ENCODE results near the gene HPDL.
"Not testable (repeated sequence)": the region's sequence is repeated elsewhere in the genome, so short reads cannot be mapped to it uniquely, and the experiment has no call there.

Gene HPDL

DNA sequence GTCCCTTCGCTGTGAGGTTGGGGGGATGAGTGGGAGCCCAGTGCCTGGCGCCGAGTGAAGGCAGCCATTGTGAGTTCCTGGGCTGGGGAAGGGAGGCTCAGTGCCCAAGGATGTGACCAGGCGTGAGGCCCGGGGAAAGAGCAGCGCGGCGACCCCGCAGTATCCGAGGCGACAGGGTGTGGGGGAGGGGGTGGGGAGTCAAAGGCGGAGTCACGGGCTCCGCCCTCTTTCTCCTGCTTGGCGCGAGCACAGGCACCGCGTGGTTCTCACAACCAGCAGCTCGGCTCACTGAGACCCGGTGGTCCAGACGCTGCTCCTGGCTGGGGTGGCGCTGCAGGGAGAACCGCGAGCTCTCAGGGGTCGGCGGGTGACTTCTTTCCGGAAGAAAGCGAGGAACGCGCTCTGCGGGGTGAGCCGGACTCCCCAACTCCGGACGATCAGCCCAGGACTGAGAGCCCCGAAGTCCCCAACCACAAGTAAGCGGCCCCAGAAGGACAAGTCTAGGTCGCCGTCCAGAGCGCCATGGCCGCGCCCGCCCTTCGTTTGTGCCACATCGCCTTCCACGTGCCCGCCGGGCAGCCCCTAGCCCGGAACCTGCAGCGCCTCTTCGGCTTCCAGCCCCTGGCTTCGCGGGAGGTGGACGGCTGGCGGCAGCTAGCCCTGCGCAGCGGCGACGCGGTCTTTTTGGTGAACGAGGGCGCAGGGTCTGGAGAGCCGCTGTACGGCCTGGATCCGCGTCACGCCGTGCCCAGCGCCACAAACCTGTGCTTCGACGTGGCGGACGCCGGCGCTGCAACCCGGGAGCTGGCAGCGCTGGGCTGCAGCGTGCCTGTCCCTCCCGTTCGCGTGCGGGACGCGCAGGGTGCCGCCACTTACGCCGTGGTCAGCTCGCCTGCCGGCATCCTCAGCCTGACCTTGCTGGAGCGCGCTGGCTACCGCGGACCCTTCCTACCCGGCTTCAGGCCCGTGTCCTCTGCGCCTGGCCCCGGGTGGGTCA is at the start of gene HPDL:
Gene HPDL (plus strand): TSS at position 269 of the 997 bp plus-strand sequence. CDS start 254 bp downstream, at position 523.
- no peak for DNase-seq

DNA sequence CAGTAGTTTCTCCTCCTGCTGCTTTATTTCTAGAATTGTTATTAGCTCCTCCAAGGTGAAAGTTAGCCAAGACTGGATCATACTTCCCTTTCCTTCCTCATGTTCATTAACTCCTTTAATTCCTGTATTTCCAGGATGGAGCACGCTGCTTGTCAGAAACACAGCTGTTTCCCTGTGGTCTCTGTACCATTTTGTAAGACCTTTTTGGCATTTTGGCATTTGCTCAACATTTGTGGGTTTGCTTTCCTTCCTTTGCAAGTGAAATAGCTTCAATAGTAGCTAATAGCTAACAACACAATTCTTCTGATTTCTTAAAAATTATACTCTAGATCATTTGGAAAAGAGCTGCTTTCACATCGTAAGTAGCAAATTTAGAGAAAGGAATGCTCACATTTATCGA is 44.3 kb upstream of the HPDL start:
- DNase-seq = no peak

DNA sequence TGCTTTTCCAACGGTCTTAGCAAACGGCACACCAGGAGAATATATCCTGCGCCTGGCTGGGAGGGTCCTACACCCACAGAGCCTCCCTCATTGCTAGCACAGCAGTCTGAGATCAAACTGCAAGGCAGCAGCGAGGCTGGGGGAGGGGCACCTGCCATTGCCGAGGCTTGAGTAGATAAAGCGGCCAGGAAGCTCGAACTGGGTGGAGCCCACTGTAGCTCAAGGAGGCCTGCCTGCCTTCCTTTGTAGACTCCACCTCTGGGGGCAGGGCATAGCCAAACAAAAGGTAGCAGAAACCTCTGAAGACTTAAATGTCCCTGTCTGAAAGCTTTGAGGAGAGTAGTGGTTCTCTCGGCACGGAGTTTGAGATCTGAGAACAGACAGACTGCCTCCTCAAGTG is 41.8 kb upstream of the HPDL start:
- not testable (repeated sequence) for DNase-seq

DNA sequence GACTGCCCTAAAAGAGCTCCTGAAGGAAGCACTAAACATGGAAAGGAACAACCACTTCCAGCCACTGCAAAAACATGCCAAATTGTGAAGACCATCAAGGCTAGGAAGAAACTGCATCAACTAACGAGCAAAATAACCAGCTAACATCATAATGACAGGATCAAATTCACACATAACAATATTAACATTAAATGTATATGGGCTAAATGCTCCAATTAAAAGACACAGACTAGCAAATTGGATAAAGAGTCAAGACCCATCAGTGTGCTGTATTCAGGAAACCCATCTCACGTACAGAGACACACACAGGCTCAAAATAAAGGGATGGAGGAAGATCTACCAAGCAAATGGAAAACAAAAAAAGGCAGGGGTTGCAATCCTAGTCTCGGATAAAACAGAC is 40.2 kb upstream of the HPDL start:
- not testable (repeated sequence) for DNase-seq

DNA sequence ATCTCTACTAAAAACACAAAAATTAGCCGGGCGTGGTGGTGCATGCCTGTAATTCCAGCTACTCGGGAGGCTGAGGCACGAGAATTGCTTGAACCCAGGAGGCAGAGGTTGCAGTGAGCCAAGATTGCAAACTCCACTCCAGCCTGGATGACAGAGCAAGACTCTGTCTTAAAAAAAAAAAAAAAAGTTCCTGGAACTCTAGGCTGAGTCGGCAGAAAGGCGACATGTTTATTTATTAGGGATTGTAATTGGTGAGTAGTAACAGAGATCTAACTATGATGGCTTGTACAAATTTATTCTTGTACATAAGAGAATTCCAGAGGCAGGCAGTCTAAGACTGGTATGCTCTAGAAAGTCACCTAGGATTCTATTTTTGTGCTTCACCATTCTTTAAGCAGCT is 35.7 kb upstream of the HPDL start:
- not testable (repeated sequence) for DNase-seq

DNA sequence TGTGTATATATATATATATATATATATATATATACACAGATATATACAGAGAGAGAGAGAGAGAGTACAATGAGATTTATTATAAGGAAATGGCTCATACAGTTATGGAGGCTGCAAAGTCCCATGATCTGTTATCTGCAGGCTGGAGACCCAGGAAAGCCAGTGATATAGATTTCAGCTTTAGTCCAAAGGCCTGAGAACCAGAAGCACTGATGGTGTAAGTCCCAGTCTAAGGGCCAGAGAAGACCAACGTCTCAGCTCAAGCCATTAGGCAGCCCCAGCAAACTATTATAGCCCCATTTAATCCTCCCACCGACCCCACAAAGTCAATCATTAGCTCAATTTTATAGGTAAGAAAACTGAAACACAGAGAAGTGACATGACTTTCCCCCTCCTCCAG is 35.0 kb upstream of the HPDL start:
- DNase-seq = no peak

DNA sequence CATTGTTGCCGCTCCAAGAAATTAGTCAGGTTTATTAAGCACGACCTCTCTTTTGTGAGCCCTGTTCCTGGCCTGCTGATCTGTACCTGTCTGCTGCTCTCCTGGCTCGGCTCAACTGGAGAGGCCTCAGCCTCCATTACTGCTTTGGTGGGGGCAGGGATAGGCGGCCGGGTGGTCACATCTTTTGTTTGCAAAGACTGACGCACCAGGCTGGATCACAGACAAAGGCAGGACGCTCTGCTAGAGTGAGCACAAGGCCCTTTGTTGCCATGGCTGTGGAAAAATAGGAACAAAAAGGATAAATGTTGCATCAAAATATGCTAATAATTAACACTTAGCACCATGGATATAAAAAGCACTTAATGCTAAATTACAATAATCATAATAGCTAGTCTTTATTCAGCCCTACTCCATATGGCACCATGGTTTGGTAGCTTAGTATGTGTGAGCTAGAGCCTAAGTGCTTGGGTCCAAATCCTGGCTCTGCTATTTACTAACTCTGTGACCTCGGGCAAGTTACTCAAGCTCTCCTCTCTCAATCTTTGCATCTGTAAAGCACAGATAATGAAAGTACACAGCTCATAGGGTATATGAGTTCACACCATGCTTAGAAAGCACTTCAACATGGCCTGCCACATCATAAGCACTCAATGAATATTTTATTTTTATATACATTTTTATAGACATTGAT is 28.9 kb upstream of the HPDL start:
- DNase-seq = no peak

DNA sequence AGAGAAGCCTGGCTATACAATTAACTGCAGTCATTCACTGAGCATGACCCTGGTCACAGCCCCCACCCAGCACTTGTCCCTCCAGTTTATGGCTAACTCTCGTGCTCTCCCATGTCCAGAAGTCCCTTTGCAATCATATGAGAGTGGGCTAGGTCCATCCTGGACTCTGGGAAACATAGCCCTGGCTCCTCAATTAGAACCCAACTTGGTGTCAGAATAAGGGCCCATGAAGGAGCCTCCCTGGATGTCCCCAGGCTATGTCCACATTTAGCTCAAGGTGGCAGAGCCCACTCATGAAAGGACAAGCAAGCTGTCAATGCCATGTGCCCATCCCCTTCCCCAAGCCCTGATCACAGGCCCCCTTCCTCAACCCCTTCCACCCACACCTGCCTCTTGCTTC is 27.4 kb upstream of the HPDL start:
- no peak for DNase-seq

DNA sequence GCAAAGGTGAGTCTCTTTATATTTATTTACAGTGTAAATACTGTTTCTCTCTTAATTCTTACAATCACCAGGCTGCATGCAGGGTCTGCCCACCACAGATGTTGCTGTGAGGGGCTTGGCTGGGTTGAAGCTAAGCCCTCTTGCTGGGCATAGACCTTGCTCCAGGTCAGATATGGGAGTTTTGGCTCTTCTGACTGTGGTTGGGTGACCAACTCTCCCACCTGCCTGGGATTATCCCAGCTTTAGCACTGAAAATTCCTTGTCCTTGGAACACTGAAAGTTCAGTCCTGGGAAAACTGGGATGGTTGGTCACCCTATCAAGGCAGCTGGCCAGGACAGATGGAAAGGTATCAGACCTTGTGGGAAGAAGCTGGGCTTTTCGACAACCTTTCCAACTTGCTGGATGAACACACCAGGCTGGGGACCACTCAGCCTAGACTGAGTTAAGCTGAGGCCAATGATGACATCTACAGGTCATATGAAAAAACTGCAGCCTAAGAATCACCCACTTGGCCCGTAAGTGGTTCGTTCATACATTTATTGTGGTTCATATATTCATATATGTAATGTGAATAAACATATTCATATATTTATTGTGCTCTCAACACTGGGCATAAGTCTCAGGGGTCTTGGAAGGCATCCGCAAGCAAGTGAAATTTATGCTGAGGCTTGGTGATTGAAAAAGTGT is 26.6 kb upstream of the HPDL start:
- DNase-seq = peak; percentile 19

DNA sequence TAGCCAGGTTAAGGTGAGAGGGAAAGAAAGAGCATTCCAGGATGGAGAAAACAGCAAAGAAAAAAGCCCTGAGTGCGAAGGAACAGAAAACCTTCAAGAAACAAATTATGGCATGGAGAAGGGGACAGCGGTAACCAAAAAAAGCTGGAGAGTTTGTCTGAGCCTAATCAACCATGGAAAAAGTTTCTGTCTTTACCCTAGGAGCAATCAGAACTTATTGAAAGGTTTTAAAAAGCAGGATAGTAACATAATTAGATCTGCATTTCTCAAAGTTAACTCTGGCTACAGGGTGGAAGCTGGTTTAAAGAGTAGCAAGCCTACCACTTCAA is 26.1 kb upstream of the HPDL start:
- no peak for DNase-seq

DNA sequence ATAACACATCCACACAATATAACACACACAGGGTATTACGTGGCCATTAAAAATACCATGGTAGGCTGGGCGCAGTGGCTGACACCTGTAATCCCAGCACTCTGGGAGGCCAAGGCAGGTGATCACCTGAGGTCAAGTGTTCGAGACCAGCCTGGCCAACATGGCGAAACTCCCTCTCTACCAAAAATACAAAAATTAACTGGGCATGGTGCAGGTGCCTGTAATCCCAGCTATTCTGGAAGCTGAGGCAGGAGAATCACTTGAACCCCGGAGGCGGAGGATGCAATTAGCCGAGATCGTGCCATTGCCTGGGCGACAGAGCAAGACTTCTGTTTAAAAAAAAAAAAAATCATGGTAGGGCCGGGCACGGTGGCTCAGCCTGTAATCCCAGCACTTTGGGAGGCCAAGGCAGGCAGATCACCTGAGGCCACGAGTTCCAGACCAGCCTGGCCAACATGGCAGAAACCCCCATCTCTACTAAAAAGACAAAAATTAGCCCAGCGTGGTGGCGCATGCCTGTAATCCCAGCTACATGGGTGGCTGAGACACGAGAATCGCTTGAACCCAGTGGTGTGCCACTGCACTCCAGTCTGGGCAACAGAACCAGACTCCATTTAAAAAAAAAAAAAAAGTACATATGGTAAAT is 24.1 kb upstream of the HPDL start:
- DNase-seq = no peak

DNA sequence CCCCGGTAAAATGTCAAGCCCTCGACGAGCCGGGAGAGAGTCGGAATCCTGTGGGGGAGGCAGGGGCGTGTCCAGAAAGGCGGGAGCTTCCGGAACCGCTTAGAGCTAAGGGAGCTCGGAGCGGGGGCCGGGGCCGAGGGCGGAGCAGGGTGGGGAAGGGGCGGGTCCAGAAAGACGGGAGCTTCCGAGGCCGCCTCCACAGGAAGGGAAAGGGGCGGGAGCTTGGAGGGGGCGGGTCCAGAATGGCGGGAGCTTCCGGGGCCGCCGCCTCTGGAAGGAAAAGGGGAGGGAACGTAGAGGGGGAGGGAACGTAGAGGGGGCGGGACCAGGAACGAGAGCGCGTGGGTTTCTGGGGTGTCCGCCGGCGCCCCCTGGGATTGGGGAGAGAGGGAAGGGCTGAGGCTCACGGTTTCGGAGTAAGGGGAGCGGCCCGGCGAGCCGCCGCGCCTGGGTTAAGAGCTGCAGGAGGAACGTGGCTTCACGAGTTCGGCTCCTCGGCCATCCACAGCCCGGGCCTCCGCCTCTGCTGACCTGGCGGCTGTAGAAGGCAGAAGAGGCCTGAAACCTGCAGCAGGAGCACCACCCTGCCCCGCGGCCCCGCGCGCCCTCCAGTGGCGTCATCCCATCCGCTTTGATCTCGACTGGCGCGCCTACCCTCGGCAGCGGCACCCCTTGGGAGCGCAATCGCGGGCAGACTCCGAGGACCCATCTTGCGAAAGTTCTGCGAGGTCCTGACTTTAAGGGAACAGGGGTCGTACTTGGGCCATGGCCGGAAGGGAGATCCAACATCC is 23.0 kb upstream of the HPDL start:
- DNase-seq = peak; percentile 96

DNA sequence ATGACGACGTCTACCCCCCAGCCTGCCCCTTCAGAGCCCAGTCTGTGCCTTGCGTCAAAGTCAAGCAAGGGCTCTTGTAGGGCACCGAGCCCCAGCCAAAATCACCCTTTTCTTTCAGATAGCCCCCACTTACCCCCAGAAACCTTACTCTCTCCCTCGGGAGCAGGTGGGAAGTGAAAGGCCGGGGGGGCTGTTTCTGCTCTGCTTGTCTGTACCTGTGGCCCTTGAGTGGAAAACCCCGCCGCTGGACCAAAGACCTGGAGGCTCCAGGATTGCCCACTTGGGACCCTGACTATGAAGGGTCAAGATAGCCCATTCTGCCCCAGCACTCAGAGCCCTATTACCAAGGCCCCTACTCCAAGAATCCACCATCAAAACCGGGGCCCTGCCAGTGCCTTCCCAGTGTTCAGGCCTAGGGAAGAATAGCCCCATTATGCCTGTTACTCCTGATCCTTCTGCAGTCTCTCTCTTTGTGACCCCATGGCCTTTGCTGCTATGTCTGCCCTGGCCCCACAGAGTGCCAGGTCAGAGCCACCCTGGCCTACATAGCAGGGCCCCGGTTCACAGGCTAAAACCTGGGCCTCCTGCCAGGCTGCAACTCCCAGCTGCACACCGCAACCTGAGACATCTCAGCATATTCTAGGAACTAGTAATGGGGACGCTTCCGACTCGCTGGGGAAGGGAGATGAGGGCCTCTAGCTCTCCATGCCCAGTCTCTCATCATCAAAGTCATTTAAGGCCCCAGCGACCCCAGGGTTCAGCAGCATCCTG is 22.2 kb upstream of the HPDL start:
- no peak for DNase-seq

DNA sequence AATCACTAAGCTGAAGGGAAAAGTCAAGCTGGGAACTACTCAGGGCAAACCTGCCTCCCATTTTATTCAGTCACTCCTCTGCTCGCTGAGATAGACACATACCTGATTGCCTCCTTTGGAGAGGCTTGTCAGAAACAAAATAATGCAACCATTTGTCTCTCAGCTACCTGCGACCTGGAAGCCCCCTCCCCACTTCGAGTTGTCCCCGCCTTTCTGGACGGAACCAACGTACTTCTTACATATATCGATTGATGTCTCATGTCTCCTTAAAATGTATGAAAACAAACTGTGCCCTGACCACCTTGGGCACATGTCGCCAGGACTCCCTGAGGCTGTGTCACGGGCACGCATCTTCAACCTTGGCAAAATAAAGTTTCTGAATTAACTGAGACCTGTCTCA is 21.5 kb upstream of the HPDL start:
- no peak for DNase-seq

DNA sequence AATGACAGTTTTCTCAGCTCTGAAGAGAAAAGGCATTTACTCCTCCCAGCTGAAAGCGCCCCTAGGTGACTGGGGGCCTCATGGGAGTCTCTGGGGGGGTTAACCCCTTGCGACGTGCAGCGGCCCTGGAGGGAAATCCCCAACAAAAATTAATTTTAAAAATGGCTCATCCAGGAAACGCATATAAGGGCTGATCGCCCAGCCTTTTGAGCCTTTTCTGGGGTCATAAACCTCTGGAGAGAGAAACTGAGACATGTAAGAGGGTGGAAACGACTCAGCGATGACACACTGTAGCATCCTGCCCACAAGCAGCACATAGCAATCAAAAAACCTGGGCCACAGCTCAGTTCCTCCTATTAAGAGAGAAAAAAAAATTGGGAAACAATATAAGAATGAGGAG is 20.4 kb upstream of the HPDL start:
- no peak for DNase-seq

DNA sequence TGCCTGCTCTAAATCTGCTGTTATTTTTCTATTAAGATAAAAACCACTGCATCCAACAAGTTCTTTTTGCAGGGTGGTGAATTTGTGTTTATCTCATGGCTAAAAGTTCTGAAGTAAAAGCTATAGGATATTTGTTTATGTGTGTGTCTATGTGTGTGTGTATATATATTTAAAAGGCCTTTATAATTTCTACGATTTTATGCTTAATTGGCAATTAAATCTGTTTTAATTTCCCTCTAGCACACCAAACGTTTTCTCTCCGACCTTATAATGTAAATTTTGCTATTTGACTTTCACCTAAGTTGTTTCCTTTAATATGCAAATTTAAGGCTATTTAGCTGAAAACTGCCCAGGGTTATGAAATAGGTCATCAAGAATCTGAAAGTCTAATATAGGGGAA is 19.8 kb upstream of the HPDL start:
- DNase-seq = no peak

DNA sequence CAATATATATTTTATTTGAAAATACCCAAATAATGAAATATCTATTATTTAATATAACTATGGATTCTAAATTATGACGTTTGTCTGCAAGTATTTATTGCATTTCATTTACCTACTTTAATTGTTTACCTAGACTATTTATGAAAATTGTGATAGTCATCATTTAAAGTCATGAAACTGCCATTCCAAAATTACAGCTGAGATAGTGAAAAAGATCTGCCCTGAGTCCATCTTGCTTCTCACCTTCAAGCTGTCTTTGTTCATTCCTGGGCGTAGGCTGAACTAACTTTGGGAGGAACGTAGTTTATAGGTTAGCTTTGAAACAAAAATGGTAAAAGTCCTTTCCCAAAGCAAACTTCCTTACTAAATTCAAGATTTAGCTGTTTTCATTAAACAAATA is 12.4 kb upstream of the HPDL start:
- DNase-seq = no peak

DNA sequence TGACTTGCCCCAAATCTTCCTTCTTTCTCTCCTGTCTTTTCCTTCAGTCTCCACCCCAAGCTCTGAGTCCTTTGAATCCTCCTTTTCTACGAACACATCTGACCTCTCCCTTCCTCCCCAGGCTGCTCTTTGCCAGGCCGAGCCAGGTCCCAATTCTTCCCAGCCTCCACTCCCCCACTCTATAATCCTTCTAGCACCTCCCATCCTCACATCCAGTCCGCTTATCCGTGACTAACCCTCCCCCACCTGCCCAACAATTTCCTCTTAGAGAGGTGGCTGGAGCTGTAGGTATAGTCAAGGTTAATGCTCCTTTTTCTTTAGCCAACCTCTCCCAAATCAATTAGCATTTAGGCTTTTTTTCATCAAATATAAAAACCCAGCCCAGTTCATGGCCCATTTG is 9.5 kb upstream of the HPDL start:
- DNase-seq = no peak

DNA sequence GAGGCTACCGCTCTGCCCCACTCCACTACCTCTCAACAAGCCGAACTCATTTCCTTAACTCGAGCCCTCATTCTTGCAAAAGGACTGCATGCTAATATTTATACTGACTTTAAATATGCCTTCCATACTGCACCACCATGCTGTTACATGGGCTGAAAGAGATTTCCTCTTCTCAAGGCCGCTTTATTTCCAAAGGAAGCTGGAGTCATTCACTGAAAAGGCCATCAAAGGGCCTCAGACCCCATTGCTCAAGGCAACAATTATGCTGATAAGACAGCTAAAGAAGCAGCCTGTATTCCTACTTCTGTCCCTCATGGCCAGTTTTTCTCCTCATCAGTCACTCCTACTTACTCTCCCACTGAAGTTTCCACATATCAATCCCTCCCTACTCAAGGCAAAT is 6.9 kb upstream of the HPDL start:
- DNase-seq = no peak

DNA sequence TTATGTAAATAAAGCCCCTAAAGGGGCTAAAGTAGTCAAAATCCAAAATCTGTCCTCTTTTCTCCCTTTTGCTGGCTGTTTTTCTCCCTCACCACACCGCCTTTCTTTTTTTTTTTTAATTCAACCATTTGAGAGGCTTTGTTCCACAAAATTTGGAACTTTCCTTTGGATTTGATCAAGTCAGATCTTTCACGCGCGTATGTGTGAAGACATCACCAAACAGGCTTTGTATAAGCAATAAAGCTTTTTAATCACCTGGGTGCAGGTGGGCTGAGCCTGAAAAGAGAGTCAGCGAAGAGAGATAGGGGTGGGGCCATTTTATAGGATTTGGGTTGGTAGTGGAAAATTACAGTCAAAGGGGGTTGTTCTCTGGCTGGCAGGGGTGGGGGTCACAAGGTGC is 5.3 kb upstream of the HPDL start:
- no peak for DNase-seq

DNA sequence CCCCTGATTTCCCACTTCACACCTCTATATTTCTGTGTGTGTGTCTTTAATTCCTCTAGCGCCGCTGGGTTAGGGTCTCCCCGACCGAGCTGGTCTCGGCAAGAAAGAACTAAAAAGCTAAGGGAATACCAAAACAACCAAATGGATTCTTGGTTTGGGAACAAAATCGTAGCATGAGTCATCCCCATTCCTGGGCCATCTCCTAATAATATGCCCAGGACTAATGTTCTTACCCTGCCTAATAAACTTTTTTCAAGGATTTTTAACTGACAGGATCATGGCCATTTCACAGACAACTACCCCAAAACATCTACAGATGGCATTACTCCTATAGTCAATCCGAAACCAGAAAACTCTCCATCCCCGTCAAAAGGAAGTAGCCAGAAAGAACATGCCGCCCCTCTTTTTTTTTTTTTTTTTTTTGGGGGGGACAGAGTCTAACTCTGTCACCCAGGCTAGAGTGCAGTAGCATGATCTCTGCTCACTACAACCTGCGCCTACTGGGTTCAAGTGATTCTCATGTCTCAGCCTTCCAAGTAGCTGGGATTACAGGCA is 4.1 kb upstream of the HPDL start:
- no peak for DNase-seq

All from T1000 (cell line).